NCI-H2227 (cell line): Measurements from ENCODE around the gene UGT1A9.
"Not testable (repeated sequence)": the region's sequence is repeated elsewhere in the genome, so short reads cannot be mapped to it uniquely, and the experiment has no call there.

Source experiments
- DNase-seq: peaks from one replicate; lab custom pipeline; 2025; ENCODE audit not compliant: unreplicated experiment; lab: John Stamatoyannopoulos, UW

Gene UGT1A9

DNA sequence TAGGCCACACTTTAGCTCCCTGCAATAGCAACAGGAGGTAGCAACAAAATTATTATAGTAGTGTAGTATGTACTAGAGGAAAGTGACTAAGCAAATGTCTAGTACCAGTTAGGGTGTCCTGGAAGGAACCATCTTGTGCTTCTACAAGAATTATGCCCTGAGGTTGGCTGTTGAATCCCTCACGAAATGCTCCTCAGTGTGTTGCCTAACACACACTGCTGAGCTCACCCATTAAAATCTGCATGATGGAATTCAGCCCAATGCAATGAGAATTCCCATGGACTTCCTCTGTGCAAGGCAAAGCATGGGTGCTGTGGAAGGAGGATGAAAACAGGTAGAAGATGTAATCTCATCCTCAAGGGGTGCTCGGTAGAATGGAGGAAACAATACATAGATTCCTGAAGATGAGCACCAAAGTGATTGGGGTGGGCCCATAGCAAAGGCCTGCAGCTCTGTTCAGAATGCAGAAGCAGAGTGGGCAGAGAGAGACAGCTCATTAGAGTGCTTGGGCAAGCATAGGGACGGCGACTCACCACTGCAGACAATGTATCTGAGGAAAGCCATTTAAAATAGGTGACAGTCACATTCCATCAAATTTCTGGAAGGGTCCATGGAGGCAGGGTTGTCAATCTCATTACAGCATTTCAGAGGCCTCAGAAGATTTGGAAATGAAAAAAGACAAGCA, 8.8 kb downstream of the UGT1A9 start:
- DNase-seq: no peak

DNA sequence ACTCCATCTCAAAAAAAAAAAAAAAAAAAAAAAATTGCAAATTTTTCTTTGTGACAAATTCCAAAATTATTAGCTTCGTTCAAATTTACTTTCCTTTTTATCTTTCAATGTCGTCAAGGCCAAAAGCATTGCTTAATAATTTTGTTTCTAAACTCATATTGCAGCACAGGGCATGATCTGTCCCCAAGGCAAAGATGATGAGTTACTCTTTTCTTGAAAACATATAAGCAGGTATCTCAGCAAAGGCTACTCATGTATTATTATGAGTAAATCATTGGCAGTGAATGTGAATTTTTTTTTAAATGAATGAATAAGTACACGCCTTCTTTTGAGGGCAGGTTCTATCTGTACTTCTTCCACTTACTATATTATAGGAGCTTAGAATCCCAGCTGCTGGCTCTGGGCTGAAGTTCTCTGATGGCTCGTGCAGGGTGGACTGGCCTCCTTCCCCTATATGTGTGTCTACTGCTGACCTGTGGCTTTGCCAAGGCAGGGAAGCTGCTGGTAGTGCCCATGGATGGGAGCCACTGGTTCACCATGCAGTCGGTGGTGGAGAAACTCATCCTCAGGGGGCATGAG, 9.9 kb downstream of the UGT1A9 start, which contains the start of gene UGT1A7:
Gene UGT1A7, plus strand, starts transcription at position 381 of the 579 bp plus-strand sequence. Its CDS starts 37 bp downstream, at position 418.
- no peak for DNase-seq

DNA sequence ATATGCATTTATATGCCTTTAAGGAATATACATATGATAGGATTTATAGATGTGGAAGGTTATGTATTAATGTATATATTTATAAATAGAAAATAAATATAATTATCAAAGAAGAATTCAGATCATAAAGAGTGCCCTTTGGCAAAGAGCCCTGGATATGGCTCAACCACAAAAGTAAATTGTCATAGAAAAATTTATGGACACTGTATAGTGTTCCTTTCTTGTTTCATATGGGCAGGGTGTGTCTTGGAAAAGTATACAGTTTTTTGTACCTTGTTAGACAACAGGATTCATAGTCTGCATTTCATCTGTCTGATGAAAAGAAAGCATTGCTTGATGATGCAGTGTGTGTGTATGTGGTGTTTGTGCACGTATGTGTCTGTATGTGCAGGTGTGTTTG, 12.9 kb downstream of the UGT1A9 start:
- no peak for DNase-seq

DNA sequence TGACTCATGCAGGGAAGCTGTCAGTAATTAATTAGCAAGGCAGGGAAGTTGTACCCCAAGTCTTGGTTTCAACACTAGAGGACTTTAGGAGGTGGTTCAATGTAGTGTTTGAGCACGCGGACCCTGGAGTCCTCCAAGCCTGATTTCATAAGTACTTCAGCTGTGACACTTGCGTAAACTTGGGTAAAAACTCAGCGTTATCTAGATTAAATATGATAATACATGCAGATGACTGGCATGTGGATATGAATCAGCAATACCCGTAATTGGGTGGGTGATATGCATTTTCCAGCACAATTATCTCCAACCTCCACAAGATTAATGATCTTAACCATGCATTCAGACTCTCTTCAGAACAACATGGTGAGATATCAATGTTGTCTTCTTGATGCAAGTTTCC, 15.2 kb downstream of the UGT1A9 start:
- DNase-seq: no peak

DNA sequence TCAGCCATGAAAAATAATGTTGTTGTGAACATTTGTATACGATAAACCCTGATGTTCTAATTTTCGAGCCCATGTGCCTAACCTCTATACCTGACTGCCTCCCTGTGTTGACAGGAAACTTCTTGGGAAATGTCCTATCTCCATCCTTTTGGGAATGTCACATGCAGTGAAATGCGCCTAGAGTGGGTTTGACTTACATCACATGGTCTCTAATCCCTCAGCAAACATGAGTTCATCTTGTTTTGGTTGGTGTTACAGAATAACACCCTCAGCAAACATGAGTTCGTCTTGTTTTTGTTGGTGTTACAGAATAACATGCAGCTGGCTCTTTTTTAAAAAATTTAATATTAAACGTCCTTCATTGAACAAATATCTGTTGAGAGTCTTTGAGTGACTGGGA, 16.6 kb downstream of the UGT1A9 start:
- DNase-seq: no peak

DNA sequence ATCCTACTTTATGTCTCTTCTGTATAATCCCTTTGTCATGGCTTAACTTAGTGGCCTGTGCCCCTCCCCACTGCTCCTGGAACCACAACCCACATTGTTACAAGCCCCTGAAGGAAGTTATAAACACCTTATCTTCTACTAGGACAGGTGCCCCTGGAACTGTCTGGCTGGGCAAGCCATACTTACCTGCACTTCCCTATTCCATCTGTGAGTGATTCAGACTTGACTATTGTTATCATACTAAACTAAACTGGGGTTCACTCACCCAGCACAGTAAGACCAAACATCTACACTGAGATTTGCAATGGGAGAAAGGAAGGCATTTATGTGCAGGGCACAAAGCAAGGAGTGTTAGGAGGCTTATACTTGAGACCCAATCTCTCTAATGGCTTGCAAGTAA, 17.3 kb downstream of the UGT1A9 start:
- DNase-seq: no peak

DNA sequence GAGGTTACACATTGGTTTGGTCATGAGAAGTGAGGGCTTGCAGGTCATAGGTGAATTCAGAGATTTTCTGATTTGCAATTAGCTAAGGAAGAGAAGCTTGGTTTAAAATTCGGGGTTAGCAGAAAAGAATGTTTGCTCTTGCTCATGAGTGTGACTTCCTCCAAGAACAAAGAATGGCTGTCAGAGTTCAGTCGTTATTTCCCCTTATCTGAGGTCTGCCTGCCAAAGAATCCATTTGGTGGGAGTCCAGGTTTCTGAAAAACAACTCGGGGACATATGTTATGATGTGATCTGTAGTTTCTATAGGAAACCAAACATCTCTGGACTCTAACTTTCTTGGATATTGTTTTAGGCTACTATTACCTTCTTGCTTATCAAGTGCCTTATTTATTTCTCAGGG, 17.8 kb downstream of the UGT1A9 start:
- DNase-seq: no peak

DNA sequence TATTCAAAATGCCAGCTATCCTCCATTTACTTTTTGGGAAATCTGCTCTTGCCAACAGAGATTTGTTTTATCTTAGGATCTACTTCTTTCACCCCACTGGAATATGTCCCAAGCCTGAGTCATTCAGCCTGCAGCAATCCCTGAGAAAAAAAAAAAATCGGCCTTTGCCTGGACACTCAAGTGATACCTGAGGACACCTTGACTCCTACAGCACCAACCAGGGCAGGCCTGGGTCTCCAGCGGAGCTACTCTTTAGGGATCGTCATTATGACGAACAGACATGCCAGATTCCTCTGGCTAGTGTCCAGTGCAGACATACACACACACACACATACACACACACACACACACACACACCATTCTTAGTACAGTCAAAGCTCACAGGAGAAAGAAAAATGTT, 18.7 kb downstream of the UGT1A9 start:
- DNase-seq: no peak

DNA sequence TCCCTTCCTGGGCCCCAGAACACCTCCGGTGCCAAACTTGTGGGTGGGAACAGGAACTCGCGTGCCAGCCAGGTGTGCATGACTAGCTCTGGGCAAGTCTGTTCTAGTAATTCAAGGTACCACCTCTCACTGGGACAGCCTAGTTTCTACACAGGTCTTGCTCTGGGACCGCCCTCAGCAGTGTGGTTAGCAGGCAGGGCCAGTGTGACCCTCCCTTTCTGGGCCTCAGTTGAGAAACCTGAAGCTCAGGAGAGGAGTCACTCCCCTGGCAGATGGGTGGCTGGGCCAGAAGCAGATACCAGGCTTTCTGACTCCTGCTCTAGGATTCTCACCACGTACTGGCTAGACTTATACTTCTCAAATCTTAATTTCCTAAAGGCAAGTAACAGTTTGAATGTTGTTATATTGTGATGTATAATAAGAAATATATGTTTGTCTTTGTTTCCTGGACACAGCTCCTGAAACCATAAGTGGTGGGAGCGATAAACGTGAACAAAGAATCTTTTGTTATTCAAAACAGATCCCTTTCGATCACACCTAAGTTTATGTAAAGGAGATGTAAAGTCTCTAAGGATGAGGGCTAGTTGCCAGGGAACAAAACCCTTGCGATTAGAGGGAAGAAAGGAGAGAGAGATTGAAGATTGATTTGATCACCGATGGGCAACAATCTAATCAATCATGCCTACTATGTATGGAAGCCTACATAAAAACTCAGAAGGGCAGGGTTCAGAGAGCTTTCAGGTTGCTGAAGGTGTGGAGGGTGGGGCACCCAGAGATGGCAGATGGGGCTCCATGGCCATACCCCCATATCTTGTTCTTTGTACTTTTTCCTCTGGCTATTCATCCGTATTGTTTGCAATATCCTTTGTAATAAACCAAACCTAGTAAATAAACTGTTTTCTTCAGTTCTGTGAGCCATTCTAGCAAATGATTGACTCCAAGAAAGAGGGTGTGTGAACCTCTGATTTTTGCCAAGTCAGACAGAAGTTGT, 20.0 kb downstream of the UGT1A9 start:
- no peak for DNase-seq

DNA sequence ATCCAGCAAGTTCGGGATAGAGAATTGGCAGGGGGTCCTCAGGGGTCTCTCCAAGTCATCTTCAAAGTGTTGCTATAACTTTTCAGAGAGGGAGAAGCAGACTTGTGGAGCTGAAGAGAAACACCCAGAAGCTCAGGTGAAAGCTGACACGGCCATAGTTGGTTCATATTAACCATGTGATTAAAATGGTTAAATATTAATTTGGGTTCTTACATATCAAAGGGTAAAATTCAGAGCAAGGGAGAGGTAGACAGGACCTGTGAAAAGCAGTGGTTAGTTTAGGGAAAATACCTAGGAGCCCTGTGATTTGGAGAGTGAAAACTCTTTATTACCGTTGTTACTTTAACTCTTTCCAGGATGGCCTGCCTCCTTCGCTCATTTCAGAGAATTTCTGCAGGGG, 20.9 kb downstream of the UGT1A9 start, which contains the start of gene UGT1A6:
Gene UGT1A6, plus strand, starts transcription at position 243 of the 400 bp plus-strand sequence. Its CDS starts 115 bp downstream, at position 358.
- no peak for DNase-seq

DNA sequence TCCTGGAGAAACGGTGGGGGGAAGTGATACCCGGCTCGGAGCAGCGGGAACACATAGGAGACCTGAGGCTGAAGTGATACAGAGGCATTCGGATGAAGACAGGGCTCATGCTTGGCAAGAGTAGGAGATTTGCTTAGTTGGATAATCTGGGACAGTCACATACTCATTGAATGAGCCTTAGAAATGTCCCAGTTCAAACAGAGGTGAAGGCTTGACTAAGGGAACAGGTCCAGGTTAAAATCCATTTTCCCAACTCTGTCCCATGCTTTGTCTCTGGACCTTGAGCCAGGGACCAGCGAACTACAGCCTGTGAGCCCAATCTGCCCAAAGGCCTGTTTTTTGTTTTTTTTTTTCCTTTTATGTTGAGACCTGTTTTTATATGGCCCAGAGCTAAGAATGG, 22.3 kb downstream of the UGT1A9 start:
- no peak for DNase-seq

DNA sequence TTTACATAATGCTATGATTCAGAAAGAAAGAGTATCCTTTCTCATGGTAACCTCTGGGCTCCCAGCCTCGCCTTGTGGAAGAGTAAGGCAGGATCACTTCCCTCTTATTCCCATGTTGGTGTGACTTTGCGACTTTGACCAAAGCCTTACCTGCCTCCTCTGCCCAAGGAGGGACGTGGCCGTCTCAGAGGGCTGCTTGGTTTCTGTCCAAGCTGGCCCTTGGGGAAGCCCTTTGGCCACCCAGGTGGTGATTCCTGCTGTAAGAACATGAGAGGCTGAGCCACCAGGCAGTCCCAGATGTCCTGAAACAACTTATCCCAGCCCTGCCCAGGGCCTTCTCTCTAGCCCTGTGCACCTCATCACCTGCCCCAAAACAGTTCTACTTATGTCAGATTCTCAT, 27.0 kb downstream of the UGT1A9 start:
- DNase-seq: no peak

DNA sequence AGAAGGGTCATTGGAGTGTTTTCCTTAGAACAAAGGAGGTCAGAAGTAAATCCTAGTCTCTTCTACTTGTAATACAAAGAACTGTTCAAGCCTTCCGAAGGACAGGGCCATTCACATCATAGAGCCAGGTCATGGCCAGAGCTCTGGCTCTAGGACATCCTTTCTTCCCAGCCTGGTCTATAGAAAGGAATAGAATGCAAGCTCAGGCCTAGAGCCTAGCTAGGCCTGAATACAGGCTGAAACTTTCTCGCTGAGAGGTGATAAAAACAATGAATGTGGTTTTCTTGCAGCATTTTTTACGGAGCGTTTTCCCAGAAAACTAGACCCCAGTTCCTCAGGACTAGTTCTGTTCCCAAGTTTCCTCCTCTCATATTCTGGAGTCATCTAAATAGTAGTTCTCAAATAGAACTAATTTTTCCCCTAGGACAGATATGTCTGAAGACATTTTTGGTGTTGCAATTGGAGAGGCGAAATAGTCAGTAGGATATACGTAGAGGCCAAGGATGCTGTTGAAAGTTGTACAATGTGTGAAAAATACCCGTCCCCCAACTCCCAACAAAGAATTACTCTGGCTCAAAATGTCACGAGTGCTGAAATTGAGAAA, 27.8 kb downstream of the UGT1A9 start:
- no peak for DNase-seq

DNA sequence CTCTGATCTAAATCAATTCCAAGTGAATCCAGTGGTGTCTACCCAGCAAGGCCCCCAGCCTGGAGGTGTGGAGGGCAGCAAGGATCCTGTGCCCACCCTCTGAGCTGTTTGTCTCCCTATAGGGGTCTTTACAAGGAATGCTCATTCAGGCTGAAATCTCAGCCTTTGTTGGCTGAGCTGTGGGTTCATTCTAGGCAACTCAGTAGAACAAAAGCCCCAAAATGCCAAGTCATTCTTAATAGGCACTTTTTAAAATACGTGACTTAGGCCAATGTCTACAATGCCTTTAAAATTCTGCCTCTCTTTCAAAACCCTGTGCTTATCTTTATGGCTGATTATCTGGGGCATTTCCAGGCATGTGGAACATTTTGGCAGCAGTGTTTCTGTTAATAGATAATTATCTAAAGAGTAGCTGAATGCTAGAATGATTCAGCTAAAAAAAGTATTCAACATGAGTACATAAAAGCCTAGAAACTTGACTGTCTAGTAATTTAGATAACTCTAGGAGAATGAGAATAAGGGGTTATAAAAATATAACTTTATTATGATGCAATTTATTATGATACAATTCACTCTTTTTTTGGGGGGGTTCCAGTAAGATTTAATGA, 28.4 kb downstream of the UGT1A9 start:
- no peak for DNase-seq

DNA sequence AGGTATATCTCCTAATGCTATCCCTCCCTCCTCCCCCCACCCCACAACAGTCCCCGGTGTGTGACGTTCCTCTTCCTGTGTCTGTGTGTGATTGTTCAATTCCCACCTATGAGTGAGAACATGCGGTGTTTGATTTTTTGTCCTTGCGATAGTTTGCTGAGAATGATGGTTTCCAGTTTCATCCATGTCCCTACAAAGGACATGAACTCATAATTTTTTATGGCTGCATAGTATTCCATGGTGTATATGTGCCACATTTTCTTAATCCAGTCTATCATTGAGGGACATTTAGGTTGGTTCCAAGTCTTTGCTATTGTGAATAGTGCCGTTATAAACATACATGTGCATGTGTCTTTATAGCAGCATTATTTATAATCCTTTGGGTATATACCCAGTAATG, 29.1 kb downstream of the UGT1A9 start:
- not testable (repeated sequence) for DNase-seq

DNA sequence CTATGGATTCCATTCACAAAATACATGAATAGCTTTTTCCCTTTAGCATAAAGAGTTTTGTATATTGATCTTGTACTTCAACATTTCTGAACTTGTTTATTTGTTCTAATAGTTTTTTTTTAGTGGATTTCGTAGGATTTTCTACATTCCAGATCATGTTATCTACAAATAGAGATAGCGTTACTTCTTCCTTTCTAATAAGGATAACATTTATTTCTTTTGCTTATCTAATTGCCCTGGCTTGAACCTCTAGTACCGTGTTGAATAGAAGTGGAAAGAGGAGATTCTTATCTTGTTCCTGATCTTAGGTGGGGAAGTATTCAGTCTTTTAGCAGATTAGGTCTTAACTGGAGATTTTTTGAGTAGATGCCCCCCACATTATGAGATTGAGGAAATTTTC, 30.5 kb downstream of the UGT1A9 start:
- no peak for DNase-seq

DNA sequence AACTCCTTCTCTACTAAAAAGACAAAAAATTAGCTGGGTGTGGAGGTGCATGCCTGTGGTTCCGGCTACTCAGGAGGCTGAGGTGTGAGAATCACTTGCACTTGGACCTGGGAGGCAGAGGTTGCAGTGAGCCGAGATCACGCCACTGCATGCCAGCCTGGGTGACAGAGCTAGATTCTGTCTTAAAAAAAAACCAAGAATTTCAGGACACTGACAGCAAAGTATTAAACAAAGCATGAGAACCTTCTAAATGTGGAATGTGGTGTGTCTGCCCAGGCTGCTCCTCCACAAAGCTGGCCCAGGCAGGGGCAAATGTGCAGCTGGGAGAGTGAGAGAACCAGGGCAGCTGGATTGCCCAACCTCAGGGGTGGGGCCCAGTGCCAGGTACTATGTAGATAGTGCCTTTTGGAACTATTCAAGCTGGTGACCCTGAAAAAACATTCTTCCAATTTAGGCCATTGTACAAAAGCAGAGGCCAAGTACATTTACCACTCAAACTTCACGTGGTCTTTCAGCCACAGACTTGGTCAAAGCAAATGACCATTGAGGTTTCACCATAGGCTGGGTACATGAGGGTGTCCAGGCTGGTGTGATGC, 34.3 kb downstream of the UGT1A9 start:
- DNase-seq: no peak

DNA sequence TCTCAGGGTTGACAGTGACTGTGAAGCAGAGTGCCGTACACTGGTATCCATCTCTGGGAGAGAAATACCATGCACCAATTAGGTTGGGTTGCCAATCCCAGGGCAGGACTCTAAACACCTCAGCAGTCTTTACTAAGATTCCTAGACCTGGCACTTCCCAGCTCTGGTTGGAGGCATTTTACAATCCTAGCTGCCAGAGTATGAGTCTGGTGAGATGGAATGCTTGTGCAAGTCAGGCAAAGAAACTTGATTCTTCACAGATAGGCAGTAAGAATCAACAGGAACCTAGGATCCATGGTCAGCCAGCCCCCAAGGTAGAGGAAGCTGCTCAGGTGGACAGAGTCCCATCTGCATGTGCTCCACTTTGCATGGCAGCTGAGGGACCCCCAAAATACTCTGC, 35.0 kb downstream of the UGT1A9 start:
- DNase-seq: no peak

DNA sequence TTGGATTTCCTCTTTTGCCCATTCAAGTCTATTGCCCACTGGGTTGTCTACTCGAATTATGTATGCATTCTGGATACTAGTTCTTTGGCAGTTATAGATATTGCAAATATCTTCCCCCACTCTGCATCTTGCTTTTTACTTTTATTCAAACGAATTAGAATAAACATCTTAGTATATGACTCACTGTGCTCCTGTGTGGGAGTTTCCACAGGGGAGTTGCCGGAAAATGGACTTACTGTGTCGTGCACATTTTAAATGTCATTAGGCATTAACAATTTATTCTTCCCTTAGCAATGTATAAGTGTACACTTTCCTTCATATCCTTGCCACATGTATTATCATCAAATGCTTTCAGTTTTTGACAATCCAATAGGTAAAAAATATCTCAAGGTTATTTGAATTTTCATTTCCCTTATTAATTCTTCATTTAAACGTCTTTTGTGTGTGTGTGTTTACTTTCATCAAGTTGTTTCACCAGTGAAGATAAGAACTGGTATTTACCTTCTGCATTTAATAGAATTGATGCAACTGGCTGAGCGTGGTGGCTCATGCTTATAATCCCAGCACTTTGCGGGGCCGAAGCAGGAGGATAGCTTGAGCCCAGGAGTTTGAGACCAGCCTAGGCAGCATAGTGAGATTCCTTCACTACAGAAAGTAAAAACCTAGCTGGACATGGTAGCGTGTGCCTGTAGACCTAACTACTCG, 36.4 kb downstream of the UGT1A9 start:
- DNase-seq: no peak

DNA sequence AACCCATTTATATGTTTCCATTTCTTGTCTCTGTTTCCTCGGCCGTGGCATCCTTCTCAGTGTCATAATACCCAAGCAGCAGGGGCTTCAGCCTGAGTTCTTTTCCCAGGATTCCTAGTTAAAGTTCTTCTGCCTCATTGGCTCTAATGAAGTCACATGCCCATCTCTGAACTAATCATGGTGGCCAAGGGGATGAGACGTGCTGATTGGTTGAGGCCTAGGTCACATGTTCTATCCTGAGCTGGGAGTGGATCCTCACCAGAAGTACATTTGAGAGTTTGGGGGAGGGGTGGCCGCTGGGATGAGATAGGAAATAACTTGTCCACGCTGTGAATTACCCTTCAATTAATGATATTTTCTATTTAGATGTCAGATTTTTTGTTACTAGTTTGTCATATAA, 37.2 kb downstream of the UGT1A9 start:
- no peak for DNase-seq
